HG03354 (cell line): ENCODE results near the gene ETFB.

Experiments used
- ATAC-seq: cut with Tn5 transposase; IDR thresholded peaks from one replicate; pipeline ENCODE4 v1.9.1; 2021; ENCODE audit warnings: mild to moderate bottlenecking; ENCODE audit not compliant: unreplicated experiment, poor library complexity, severe bottlenecking

ETFB gene

GRCh38 chr19:51331716-51332115 lies 34.5 kb downstream of the ETFB start:
- no peak for ATAC-seq

GRCh38 chr19:51331193-51331592 lies 35.0 kb downstream of the ETFB start:
- no peak for ATAC-seq

- ATAC-seq: no peak
Observed at GRCh38 chr19:51330366-51330765, 35.8 kb downstream of the ETFB start.

- ATAC-seq: no peak
Observed at GRCh38 chr19:51329411-51329810, 36.8 kb downstream of the ETFB start.

- ATAC-seq: no peak
Observed at GRCh38 chr19:51327066-51328001, 38.9 kb downstream of the ETFB start.

GRCh38 chr19:51326216-51327065 lies 39.7 kb downstream of the ETFB start:
- no peak for ATAC-seq

- no peak for ATAC-seq
Observed at GRCh38 chr19:51325161-51325976, 40.8 kb downstream of the ETFB start.

GRCh38 chr19:51324167-51324481 lies 42.1 kb downstream of the ETFB start:
- ATAC-seq: no peak

- ATAC-seq: no peak
Observed at GRCh38 chr19:51323481-51324166, 42.6 kb downstream of the ETFB start.

GRCh38 chr19:51321799-51322198 lies 44.4 kb downstream of the ETFB start:
- no peak for ATAC-seq

GRCh38 chr19:51320280-51320657 lies 45.9 kb downstream of the ETFB start:
- ATAC-seq: no peak

- ATAC-seq: no peak
Observed at GRCh38 chr19:51319649-51320279, 46.4 kb downstream of the ETFB start.

GRCh38 chr19:51318687-51319648 lies 47.2 kb downstream of the ETFB start:
- no peak for ATAC-seq

GRCh38 chr19:51317968-51318367 lies 48.2 kb downstream of the ETFB start:
- ATAC-seq: no peak

- ATAC-seq: no peak
Observed at GRCh38 chr19:51317376-51317775, 48.8 kb downstream of the ETFB start.

- ATAC-seq: no peak
Observed at GRCh38 chr19:51316688-51317087, 49.5 kb downstream of the ETFB start.

- ATAC-seq: no peak
Observed at GRCh38 chr19:51311351-51312257, 54.6 kb downstream of the ETFB start, which contains the start of gene IGLON5. TSS of gene IGLON5 (plus strand) at chr19:51311644. CDS start at chr19:51311848, 204 bp downstream.
